ENCODE data around the gene GCFC2. TPM values are rescaled to one million over a fixed set of nuclear protein-coding genes. Genes with fewer than 3 reads are reported as not detected.

GCFC2 gene

DNA sequence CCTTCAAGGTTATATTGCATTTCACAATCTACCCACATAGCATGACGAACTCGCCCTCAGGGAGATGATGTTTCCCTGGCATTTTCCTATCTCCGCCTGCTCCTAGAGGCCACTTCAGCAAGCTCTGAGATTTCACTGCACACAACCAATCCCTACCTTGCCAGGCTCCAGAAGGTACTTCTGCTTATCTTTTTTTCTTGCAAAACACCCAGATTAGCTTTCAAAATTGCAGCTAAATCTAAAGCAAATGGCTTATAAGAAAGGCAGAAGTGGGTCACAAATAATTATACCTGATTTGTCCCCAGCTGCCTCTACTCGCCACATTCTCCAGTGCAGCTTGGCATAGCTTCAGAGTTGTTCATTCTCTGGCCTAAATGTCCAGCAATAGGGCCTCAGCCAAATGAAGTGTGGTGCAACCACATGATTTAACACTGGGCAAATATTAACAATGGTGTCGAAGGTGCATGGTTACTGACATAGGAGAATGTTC lies 96.5 kb downstream of the GCFC2 start:
- Histone ChIP-seq H2BK120ac (ENCODE audit: low read depth, low read length) (no peak overlapping the region), H4K8ac (ENCODE audit: low read depth, low read length) (no peak overlapping the region), H3K79me1 (ENCODE audit: low read depth, low read length) (no peaks in the 10 kb centered on the region), H3K14ac (ENCODE audit: low read length) (no peak overlapping the region), H4K91ac (ENCODE audit: low read depth, low read length, poor library complexity) (no peak overlapping the region), H3K4ac (ENCODE audit: low read length) (no peak overlapping the region), H2AFZ (ENCODE audit: low read length) (no peak overlapping the region), H2AK5ac (ENCODE audit: low read depth, low read length) (no peak overlapping the region), H3K4me3 (ENCODE audit: low read length in 2 of 2) (no peak overlapping the region), H3K18ac (ENCODE audit: low read length) (no peak overlapping the region), H3K23ac (ENCODE audit: low read depth, low read length, poor library complexity) (no peak overlapping the region), H2BK15ac (ENCODE audit: low read length) (no peak overlapping the region), H3K36me3 (replicated peaks in 1 of 2; ENCODE audit: control insufficient read depth in 2 of 2, insufficient read depth in 2 of 2, low read length in 2 of 2) (no peaks in the 10 kb centered on the region), H3K27me3 (ENCODE audit: control insufficient read depth in 3 of 3, insufficient read depth in 3 of 3, low read depth in 1 of 3, low read length in 3 of 3) (no peaks in the 10 kb centered on the region), H3K4me1 (ENCODE audit: control insufficient read depth in 2 of 2, insufficient read depth in 1 of 2, low read depth in 1 of 2, low read length in 2 of 2) (peaks cover 5 to 11% of the 10 kb centered on the region in 2 donors), H3K9ac (ENCODE audit: low read depth, low read length, poor library complexity) (no peak overlapping the region), H3K27ac (replicated peaks; ENCODE audit: low read length) (no peak overlapping the region), H3K9me3 (replicated peaks in 1 of 2; ENCODE audit: control insufficient read depth in 2 of 2, insufficient read depth in 1 of 2, low read depth in 1 of 2, low read length in 2 of 2) (peaks cover 0 to 4% of the 10 kb centered on the region in 2 donors), H2BK5ac (ENCODE audit: low read length) (no peak overlapping the region), H2BK12ac (ENCODE audit: low read length) (no peak overlapping the region), H3K4me2 (ENCODE audit: insufficient read depth, low read length, poor library complexity, severe bottlenecking) (no peak overlapping the region)
- no peak for DNase-seq (ENCODE audit: low spot score)
- no CpG with 5 or more reads among the region's 5 CpGs for WGBS, 2 donors (ENCODE audit: extremely low coverage in 2 of 2, insufficient read length in 2 of 2, insufficient replicate concordance in 1 of 2)

DNA sequence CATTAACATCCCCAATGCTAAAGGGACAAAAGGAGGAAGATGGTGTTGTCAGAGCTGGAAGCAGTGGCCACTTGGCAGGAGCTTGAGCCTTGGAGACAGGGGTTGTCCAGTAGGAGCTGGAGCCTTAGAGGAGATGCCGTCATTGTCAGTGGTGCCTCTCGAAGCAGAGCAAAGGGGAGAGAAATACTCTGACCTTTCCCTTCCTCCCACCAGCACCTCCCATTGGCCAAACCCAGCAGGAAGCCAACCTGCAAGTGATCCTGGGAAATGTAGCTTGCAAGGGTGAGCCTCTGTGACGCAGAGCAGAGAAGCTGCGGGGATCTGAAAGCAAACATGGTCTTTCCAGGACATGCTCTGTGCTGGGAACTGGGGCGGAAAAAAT lies 97.9 kb downstream of the GCFC2 start:
- Histone ChIP-seq H3K36me3 (replicated peaks in 1 of 2; ENCODE audit: control insufficient read depth in 2 of 2, insufficient read depth in 2 of 2, low read length in 2 of 2) (no peaks in the 10 kb centered on the region), H3K18ac (ENCODE audit: low read length) (no peak overlapping the region), H3K23ac (ENCODE audit: low read depth, low read length, poor library complexity) (no peak overlapping the region), H4K91ac (ENCODE audit: low read depth, low read length, poor library complexity) (no peak overlapping the region), H2AK5ac (ENCODE audit: low read depth, low read length) (no peak overlapping the region), H4K8ac (ENCODE audit: low read depth, low read length) (no peak overlapping the region), H3K79me1 (ENCODE audit: low read depth, low read length) (no peaks in the 10 kb centered on the region), H2BK120ac (ENCODE audit: low read depth, low read length) (no peak overlapping the region), H2AFZ (ENCODE audit: low read length) (no peak overlapping the region), H3K4me2 (ENCODE audit: insufficient read depth, low read length, poor library complexity, severe bottlenecking) (no peak overlapping the region), H3K9ac (ENCODE audit: low read depth, low read length, poor library complexity) (no peak overlapping the region), H3K14ac (ENCODE audit: low read length) (no peak overlapping the region), H3K27ac (replicated peaks; ENCODE audit: low read length) (no peak overlapping the region), H3K4ac (ENCODE audit: low read length) (no peak overlapping the region), H3K9me3 (replicated peaks in 1 of 2; ENCODE audit: control insufficient read depth in 2 of 2, insufficient read depth in 1 of 2, low read depth in 1 of 2, low read length in 2 of 2) (peaks cover 0 to 4% of the 10 kb centered on the region in 2 donors), H3K4me1 (ENCODE audit: control insufficient read depth in 2 of 2, insufficient read depth in 1 of 2, low read depth in 1 of 2, low read length in 2 of 2) (peaks cover 10 to 18% of the 10 kb centered on the region in 2 donors), H3K4me3 (ENCODE audit: low read length in 2 of 2) (no peak overlapping the region), H3K27me3 (ENCODE audit: control insufficient read depth in 3 of 3, insufficient read depth in 3 of 3, low read depth in 1 of 3, low read length in 3 of 3) (no peaks in the 10 kb centered on the region), H2BK15ac (ENCODE audit: low read length) (no peak overlapping the region), H2BK5ac (ENCODE audit: low read length) (no peak overlapping the region), H2BK12ac (ENCODE audit: low read length) (no peak overlapping the region)
- WGBS, 2 donors (ENCODE audit: extremely low coverage in 2 of 2, insufficient read length in 2 of 2, insufficient replicate concordance in 1 of 2) = no CpG with 5 or more reads among the region's 5 CpGs
- no peak for DNase-seq (ENCODE audit: low spot score)

Small RNA genes within 50 kb of the gene (small RNA-seq; reads per million reads assigned to genes)
- not detected for gene RF00012 (ENCODE audit: insufficient read depth)

Data from neuronal stem cell (in vitro differentiated cells).